Prostate gland (tissue), 2 donors: ENCODE measurements around the gene JMJD4. TPM values are rescaled to one million over a fixed set of nuclear protein-coding genes. Genes with fewer than 3 reads are reported as not detected.

Experiments used
- DNase-seq: peaks from one replicate; pipeline ENCODE4 v3.0.0-alpha.2; 2019; ENCODE audit warnings: low spot score
- H3K27ac ChIP-seq, 2 donors: fragments of 200-600 bp; sonication (generic); 2 replicates each; pipeline ENCODE4 v1.5.1; 2017 to 2019
- H3K27me3 ChIP-seq: fragments of 200-600 bp; sonication (generic); replicated peaks from 2 replicates; pipeline ENCODE4 v1.5.1; 2019; ENCODE audit not compliant: insufficient read depth
- H3K36me3 ChIP-seq, 2 donors: fragments of 200-600 bp; sonication (generic); 1 replicate in 1 of 2; 2 replicates in 1 of 2; pipeline versions ENCODE4 v1.5.1 to v1.8.1; 2017 to 2019
- H3K4me1 ChIP-seq: fragments of 200-600 bp; sonication (generic); replicated peaks from 2 replicates; pipeline ENCODE4 v1.5.1; 2019
- H3K4me3 ChIP-seq, 2 donors: fragments of 200-600 bp; sonication (generic); 2 replicates each; pipeline ENCODE4 v1.5.1; 2017 to 2019
- H3K9me3 ChIP-seq: fragments of 200-600 bp; sonication (generic); 2 replicates; pipeline ENCODE4 v1.5.1; 2017
- CTCF ChIP-seq, 4 experiments: fragments of 200-600 bp in 2 of 4; fragments of 450-650 bp in 2 of 4; sonication (generic) in 2 of 4; IDR thresholded peaks; 1 replicate in 3 of 4; 2 replicates in 1 of 4; pipeline ENCODE4 v1.5.1; 2016 to 2019; ENCODE audit warnings: antibody characterized with exemption in 4 of 4, mild to moderate bottlenecking in 2 of 4, moderate library complexity in 2 of 4
- POLR2A ChIP-seq: fragments of 450-650 bp; IDR thresholded peaks from one replicate; pipeline ENCODE4 v1.6.1; 2016; ENCODE audit warnings: antibody characterized with exemption, mild to moderate bottlenecking
- POLR2AphosphoS5 ChIP-seq: sonication (generic); formaldehyde crosslinking; IDR thresholded peaks from one replicate; pipeline ENCODE4 v1.6.1; 2017; ENCODE audit warnings: antibody characterized with exemption
- WGBS: methylation state at CpG from one replicate; pipeline ENCODE4 v1.1.5; 2018; 5-methylcytosine and 5-hydroxymethylcytosine counted together
- intact Hi-C: fragments of 100-400 bp; cut with DNase I; formaldehyde crosslinking; loops from one replicate; pipeline ENCODE4 v1.14.2; 2022
- total RNA-seq, 2 donors: library from RNA; depleted of rRNA; stranded (reverse); fragments of >200 nt; gene quantifications; one replicate each; pipeline ENCODE4 v1.1.0, GENCODE V29; 2016

JMJD4 gene
- total RNA-seq, 2 donors from 2014 or later = 29.8 to 38.3 TPM

GRCh38 chr1:227776331-227776771 lies 41.2 kb upstream of the JMJD4 start:
- intact Hi-C loops = no loop called here
- TF ChIP-seq CTCF (IDR thresholded peaks at IDR 0.05) (no peak), POLR2AphosphoS5 (no peak), POLR2A (no peak)
- 86% methylated on average over 7 of the region's 7 CpGs for WGBS
- Histone ChIP-seq H3K4me3 (no peak overlapping the region), H3K36me3 (no peaks in the 10 kb centered on the region), H3K27ac (no peak overlapping the region), H3K9me3 (no peaks in the 10 kb centered on the region), H3K27me3 (no peaks in the 10 kb centered on the region), H3K4me1 (no peaks in the 10 kb centered on the region)
- DNase-seq = no peak

- Histone ChIP-seq H3K27ac (no peak overlapping the region), H3K36me3 (no peaks in the 10 kb centered on the region), H3K9me3 (no peaks in the 10 kb centered on the region), H3K4me1 (no peaks in the 10 kb centered on the region), H3K27me3 (no peaks in the 10 kb centered on the region), H3K4me3 (no peak overlapping the region)
- no peak for TF ChIP-seq POLR2AphosphoS5
- TF ChIP-seq CTCF (IDR thresholded peaks at IDR 0.05) = no peak
- TF ChIP-seq POLR2A = no peak
- no peak for DNase-seq
- 86% methylated on average over 9 of the region's 10 CpGs for WGBS
- intact Hi-C loops = no loop called here
Measured at GRCh38 chr1:227775841-227776240, 40.7 kb upstream of the JMJD4 start.

- Histone ChIP-seq H3K27me3 (no peaks in the 10 kb centered on the region), H3K9me3 (no peaks in the 10 kb centered on the region), H3K4me3 (no peak overlapping the region), H3K4me1 (no peaks in the 10 kb centered on the region), H3K36me3 (no peaks in the 10 kb centered on the region), H3K27ac (no peak overlapping the region)
- WGBS = 67% methylated on average over 42 of the region's 42 CpGs
- TF ChIP-seq CTCF (IDR thresholded peaks at IDR 0.05) = no peak
- no peak for TF ChIP-seq POLR2A
- TF ChIP-seq POLR2AphosphoS5 = no peak
- DNase-seq = no peak
- intact Hi-C loops = no loop called here
Measured at GRCh38 chr1:227774821-227775661, 39.9 kb upstream of the JMJD4 start.

- no peaks in the 10 kb centered on the region for H3K9me3 ChIP-seq
- no peaks in the 10 kb centered on the region for H3K4me1 ChIP-seq
- H3K4me3 ChIP-seq = no peak overlapping the region
- no peak for DNase-seq
- no peak overlapping the region for H3K27ac ChIP-seq
- TF ChIP-seq CTCF (IDR thresholded peaks at IDR 0.05) (no peak), POLR2A (no peak)
- H3K36me3 ChIP-seq = no peaks in the 10 kb centered on the region
- WGBS = 89% methylated on average over 13 of the region's 13 CpGs
- H3K27me3 ChIP-seq = no peaks in the 10 kb centered on the region
- intact Hi-C loops = no loop called here
Measured at GRCh38 chr1:227774051-227774731, 39.1 kb upstream of the JMJD4 start.
